Astrocyte (in vitro differentiated cells and primary cell): ENCODE results near the gene GRK5. TPM values are rescaled to one million over a fixed set of nuclear protein-coding genes. Genes with fewer than 3 reads are reported as not detected.
A peak's percentile ranks its signal among the peaks of the same experiment; 100 is the strongest.

ENCODE experiments used
- DNase-seq: peaks from one replicate; pipeline ENCODE4 v3.0.0-alpha.2; 2010; ENCODE audit warnings: low read depth
- FAIRE-seq: peaks from 2 replicates; lab custom pipeline; 2011; peaks lifted over from hg19 to GRCh38; lab: Jason Lieb, UNC
- H2AFZ ChIP-seq: 2 replicates; pipeline ENCODE4 v1.6.0; 2012; ENCODE audit warnings: low read depth, low read length, inconsistent platforms
- H3K27ac ChIP-seq: 2 replicates; pipeline ENCODE4 v1.5.1; 2011; ENCODE audit warnings: low read depth, low read length, inconsistent platforms
- H3K27me3 ChIP-seq: 2 replicates; pipeline ENCODE4 v1.6.0; 2011; ENCODE audit warnings: low read length, inconsistent platforms; ENCODE audit not compliant: insufficient read depth
- H3K36me3 ChIP-seq: 2 replicates; pipeline ENCODE4 v1.5.1; 2011; ENCODE audit warnings: low read length, inconsistent platforms; ENCODE audit not compliant: insufficient read depth
- H3K4me1 ChIP-seq: 2 replicates; pipeline ENCODE4 v1.5.1; 2011; ENCODE audit warnings: low read length, inconsistent platforms; ENCODE audit not compliant: insufficient read depth
- H3K4me2 ChIP-seq: 2 replicates; pipeline ENCODE4 v1.6.0; 2012; ENCODE audit warnings: low read length, inconsistent platforms
- H3K4me3 ChIP-seq: 2 replicates; pipeline ENCODE4 v1.5.1; 2011; ENCODE audit warnings: low read depth, mild to moderate bottlenecking, low read length, inconsistent platforms; ENCODE audit not compliant: insufficient read depth
- H3K79me2 ChIP-seq: 2 replicates; pipeline ENCODE4 v1.6.0; 2012; ENCODE audit warnings: mild to moderate bottlenecking, low read length, inconsistent platforms; ENCODE audit not compliant: insufficient read depth
- H3K9ac ChIP-seq: 2 replicates; pipeline ENCODE4 v1.6.0; 2012; ENCODE audit warnings: mild to moderate bottlenecking, low read length, inconsistent platforms
- H3K9me3 ChIP-seq: 2 replicates; pipeline ENCODE4 v1.5.1; 2012; ENCODE audit warnings: low read depth, mild to moderate bottlenecking, low read length, inconsistent platforms; ENCODE audit not compliant: insufficient read depth
- H4K20me1 ChIP-seq: 2 replicates; pipeline ENCODE4 v1.6.0; 2012; ENCODE audit warnings: low read length, inconsistent platforms; ENCODE audit not compliant: insufficient read depth
- H3K27ac Mint-ChIP-seq: one replicate; pipeline ENCODE4 v1.8.0; 2021; ENCODE audit warnings: mild to moderate bottlenecking, mixed read lengths; ENCODE audit not compliant: unreplicated experiment
- H3K27me3 Mint-ChIP-seq: one replicate; pipeline ENCODE4 v1.8.0; 2021; ENCODE audit warnings: low read depth, mixed read lengths; ENCODE audit not compliant: unreplicated experiment
- H3K36me3 Mint-ChIP-seq: one replicate; pipeline ENCODE4 v1.8.0; 2021; ENCODE audit warnings: low read depth, mixed read lengths; ENCODE audit not compliant: unreplicated experiment
- H3K4me1 Mint-ChIP-seq: one replicate; pipeline ENCODE4 v1.8.0; 2021; ENCODE audit warnings: low read depth, mixed read lengths; ENCODE audit not compliant: unreplicated experiment
- H3K4me3 Mint-ChIP-seq: one replicate; pipeline ENCODE4 v1.8.0; 2021; ENCODE audit warnings: mild to moderate bottlenecking, moderate library complexity, mixed read lengths; ENCODE audit not compliant: unreplicated experiment
- H3K9me3 Mint-ChIP-seq: one replicate; pipeline ENCODE4 v1.8.0; 2021; ENCODE audit warnings: mild to moderate bottlenecking, mixed read lengths; ENCODE audit not compliant: unreplicated experiment
- CTCF ChIP-seq: IDR thresholded peaks from 2 replicates; pipeline ENCODE4 v1.5.1; 2011; ENCODE audit warnings: low read depth, mild to moderate bottlenecking, inconsistent platforms, low read length, moderate library complexity; ENCODE audit not compliant: insufficient read depth
- EZH2 ChIP-seq: IDR thresholded peaks from 2 replicates; pipeline ENCODE4 v1.6.1; 2012; ENCODE audit warnings: mild to moderate bottlenecking, low read length, inconsistent platforms; ENCODE audit not compliant: insufficient read depth
- total RNA-seq: library from RNA; stranded (reverse); gene quantifications from 2 replicates; pipeline ENCODE4 v1.2.1, GENCODE V29; 2021

GRK5 gene
- total RNA-seq, 1 donor from 2014 or later = 8.5 TPM

- TF ChIP-seq EZH2 (no peak), CTCF (no peak)
- no peak overlapping the region for H3K27ac ChIP-seq
- no peaks in the 10 kb centered on the region for H3K9me3 ChIP-seq
- H4K20me1 ChIP-seq = peaks cover 3% of the 10 kb centered on the region
- Mint-ChIP-seq H3K4me3 (no peak overlapping the region), H3K4me1 (no peaks in the 10 kb centered on the region), H3K27ac (no peak overlapping the region), H3K36me3 (peaks cover 6% of the 10 kb centered on the region), H3K27me3 (peaks cover 2% of the 10 kb centered on the region), H3K9me3 (peaks cover 3% of the 10 kb centered on the region)
- no peak overlapping the region for H3K4me2 ChIP-seq
- no peaks in the 10 kb centered on the region for H3K4me1 ChIP-seq
- DNase-seq = no peak
- H2AFZ ChIP-seq = no peak overlapping the region
- no peak overlapping the region for H3K4me3 ChIP-seq
- no peaks in the 10 kb centered on the region for H3K27me3 ChIP-seq
- no peaks in the 10 kb centered on the region for H3K36me3 ChIP-seq
- H3K79me2 ChIP-seq = no peaks in the 10 kb centered on the region
- no peak overlapping the region for H3K9ac ChIP-seq
- FAIRE-seq = no peak
These were observed 186.5 kb downstream of the GRK5 start for GRCh38 chr10:119393845-119394244.

DNA sequence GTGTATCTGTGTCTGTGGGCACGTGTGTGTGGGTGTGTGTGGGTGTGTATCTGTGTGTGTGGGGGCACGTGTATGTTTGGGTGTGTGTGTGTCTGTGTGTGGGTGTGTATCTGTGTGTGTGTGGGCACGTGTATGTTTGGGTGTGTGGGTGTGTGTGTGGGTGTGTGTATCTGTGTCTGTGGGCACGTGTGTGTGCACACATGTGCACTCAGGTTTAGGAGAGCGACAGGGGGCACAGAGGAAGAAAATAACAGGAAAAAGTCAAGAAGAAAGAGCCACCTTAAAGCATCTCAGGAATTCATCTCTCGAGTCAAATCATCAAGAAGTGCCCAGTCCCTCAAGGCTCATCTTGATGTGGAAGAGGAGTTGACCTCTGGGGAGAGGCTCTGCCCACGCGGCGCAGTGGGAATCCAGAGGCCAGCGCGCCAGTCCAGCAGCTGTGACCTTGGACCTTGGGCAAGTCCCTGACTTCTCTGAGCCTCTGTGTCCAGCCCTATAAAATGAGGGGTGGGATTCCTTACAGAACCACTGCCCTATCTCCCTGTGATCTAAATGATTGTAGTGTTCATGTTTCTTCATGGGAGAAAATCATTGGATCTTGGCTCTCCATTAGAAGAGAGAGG lies 187.4 kb downstream of the GRK5 start:
- H3K27me3 Mint-ChIP-seq = peaks cover 4% of the 10 kb centered on the region
- Histone ChIP-seq H3K4me3 (no peak overlapping the region), H3K9me3 (no peaks in the 10 kb centered on the region), H3K4me2 (no peak overlapping the region), H2AFZ (no peak overlapping the region), H3K27ac (no peak overlapping the region), H3K4me1 (no peaks in the 10 kb centered on the region), H3K36me3 (no peaks in the 10 kb centered on the region), H4K20me1 (peaks cover 3% of the 10 kb centered on the region), H3K27me3 (no peaks in the 10 kb centered on the region), H3K79me2 (no peaks in the 10 kb centered on the region), H3K9ac (no peak overlapping the region)
- H3K36me3 Mint-ChIP-seq = peaks cover 9% of the 10 kb centered on the region
- no peaks in the 10 kb centered on the region for H3K4me1 Mint-ChIP-seq
- H3K27ac Mint-ChIP-seq = no peak overlapping the region
- H3K9me3 Mint-ChIP-seq = peaks cover 5% of the 10 kb centered on the region
- TF ChIP-seq CTCF = no peak
- no peak for TF ChIP-seq EZH2
- DNase-seq (no peak), FAIRE-seq (no peak)
- H3K4me3 Mint-ChIP-seq = no peak overlapping the region

DNA sequence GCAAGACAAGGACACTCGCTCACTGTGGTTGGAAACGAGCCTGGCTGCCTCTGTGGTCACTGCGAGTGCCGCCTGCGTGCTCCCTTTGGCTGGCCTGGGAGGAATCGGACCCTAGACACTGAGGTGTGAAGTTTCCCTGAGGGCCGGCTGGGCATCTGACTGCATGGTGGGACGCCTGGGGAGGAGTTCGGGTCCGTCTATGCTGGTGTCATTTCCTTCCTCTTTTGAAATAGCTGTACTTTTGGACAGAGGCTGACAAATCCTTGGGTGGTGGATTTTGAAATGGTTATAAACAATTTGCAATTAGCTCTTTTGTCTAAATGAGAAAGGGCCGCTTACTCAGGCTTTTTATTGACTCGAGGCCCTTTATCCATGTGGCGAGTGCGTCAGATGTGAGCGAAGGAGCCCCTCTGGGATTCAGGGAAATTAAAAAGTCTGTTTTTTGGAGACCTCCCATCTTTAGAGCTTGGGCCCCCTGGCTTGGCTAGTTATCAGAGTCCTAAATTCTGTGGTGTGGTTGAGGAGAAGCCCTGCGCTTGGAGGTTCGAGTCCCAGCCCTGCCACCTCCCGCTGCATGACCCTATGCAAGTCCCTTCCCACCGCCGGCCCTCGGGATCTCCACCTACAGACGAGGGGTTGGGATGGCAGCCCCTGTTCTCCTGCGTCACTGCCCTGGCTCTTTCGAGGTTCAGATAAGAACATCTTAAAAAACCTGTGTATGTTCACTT lies 188.1 kb downstream of the GRK5 start:
- H3K79me2 ChIP-seq = no peaks in the 10 kb centered on the region
- H3K27me3 ChIP-seq = no peaks in the 10 kb centered on the region
- no peak for FAIRE-seq
- no peak overlapping the region for H3K4me3 ChIP-seq
- Mint-ChIP-seq H3K36me3 (peaks cover 14% of the 10 kb centered on the region), H3K27me3 (peaks cover 4% of the 10 kb centered on the region), H3K9me3 (peaks cover 2% of the 10 kb centered on the region), H3K27ac (no peak overlapping the region), H3K4me3 (no peak overlapping the region), H3K4me1 (no peaks in the 10 kb centered on the region)
- H3K4me2 ChIP-seq = no peak overlapping the region
- no peak overlapping the region for H2AFZ ChIP-seq
- H3K9ac ChIP-seq = no peak overlapping the region
- H4K20me1 ChIP-seq = peaks cover 3% of the 10 kb centered on the region
- H3K4me1 ChIP-seq = no peaks in the 10 kb centered on the region
- peak; percentile 34 for DNase-seq
- no peak for TF ChIP-seq EZH2
- no peak for TF ChIP-seq CTCF
- H3K9me3 ChIP-seq = no peaks in the 10 kb centered on the region
- no peak overlapping the region for H3K27ac ChIP-seq
- H3K36me3 ChIP-seq = no peaks in the 10 kb centered on the region
